ENCODE results near the gene PIP4P1.
A peak's percentile ranks its signal among the peaks of the same experiment; 100 is the strongest.

The PIP4P1 gene

GRCh38 chr14:20493634-20494033 lies 32.4 kb upstream of the PIP4P1 start:
- Histone ChIP-seq H3K4me3 (ENCODE audit: low read length) (no peak overlapping the region), H3K4me2 (ENCODE audit: low read length) (no peak overlapping the region), H3K9me2 (replicated peaks; ENCODE audit: control insufficient read depth, low read length) (no peaks in the 10 kb centered on the region), H3K27me3 (ENCODE audit: control insufficient read depth, low read length) (peaks cover 15% of the 10 kb centered on the region), H3K36me3 (ENCODE audit: control insufficient read depth, low read length) (no peaks in the 10 kb centered on the region), H3F3A (ENCODE audit: control insufficient read depth, insufficient read depth) (no peaks in the 10 kb centered on the region), H3K79me2 (ENCODE audit: control insufficient read depth, low read length) (no peaks in the 10 kb centered on the region), H3K9me3 (ENCODE audit: control insufficient read depth, insufficient read depth, low read length) (no peaks in the 10 kb centered on the region), H3K4me1 (ENCODE audit: control insufficient read depth, low read length) (peaks cover 30% of the 10 kb centered on the region), H3K27ac (ENCODE audit: low read depth, low read length) (no peak overlapping the region), H4K20me1 (ENCODE audit: control insufficient read depth, insufficient read depth, low read depth, low read length) (no peaks in the 10 kb centered on the region)
- TF ChIP-seq CTCF (IDR thresholded peaks at IDR 0.05; ENCODE audit: low read depth, low read length, poor library complexity, severe bottlenecking) (no peak), EZH2phosphoT487 (IDR thresholded peaks at IDR 0.05; ENCODE audit: borderline replicate concordance, low read length) (no peak)

DNA sequence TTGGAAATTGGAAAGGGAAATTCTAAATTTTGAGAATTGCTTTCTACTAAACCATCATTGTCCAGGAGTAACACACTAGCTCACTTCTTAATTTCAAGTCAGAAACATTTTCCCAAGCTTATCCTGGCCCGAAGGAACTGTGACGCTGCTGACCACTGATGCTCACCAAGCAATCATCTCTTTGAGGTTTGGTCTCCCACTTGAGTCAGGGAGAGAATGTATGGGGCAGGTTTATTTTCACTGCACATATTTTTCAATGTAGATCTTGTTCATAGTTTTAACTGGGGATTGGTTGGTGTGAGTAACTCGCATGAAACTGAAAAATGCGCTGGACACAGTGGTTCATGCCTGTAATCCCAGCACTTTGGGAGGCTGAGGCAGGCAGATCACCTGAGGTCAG lies 31.3 kb upstream of the PIP4P1 start:
- peaks cover 15% of the 10 kb centered on the region for H3K27me3 ChIP-seq (ENCODE audit: control insufficient read depth, low read length)
- H3K9me2 ChIP-seq (replicated peaks; ENCODE audit: control insufficient read depth, low read length) = no peaks in the 10 kb centered on the region
- no peak overlapping the region for H3K4me2 ChIP-seq (ENCODE audit: low read length)
- no peaks in the 10 kb centered on the region for H4K20me1 ChIP-seq (ENCODE audit: control insufficient read depth, insufficient read depth, low read depth, low read length)
- H3K36me3 ChIP-seq (ENCODE audit: control insufficient read depth, low read length) = no peaks in the 10 kb centered on the region
- H3K4me1 ChIP-seq (ENCODE audit: control insufficient read depth, low read length) = peaks cover 30% of the 10 kb centered on the region
- no peaks in the 10 kb centered on the region for H3K79me2 ChIP-seq (ENCODE audit: control insufficient read depth, low read length)
- TF ChIP-seq CTCF (IDR thresholded peaks at IDR 0.05; ENCODE audit: low read depth, low read length, poor library complexity, severe bottlenecking) (no peak), EZH2phosphoT487 (IDR thresholded peaks at IDR 0.05; ENCODE audit: borderline replicate concordance, low read length) (no peak)
- no peaks in the 10 kb centered on the region for H3K9me3 ChIP-seq (ENCODE audit: control insufficient read depth, insufficient read depth, low read length)
- no peak overlapping the region for H3K27ac ChIP-seq (ENCODE audit: low read depth, low read length)
- H3K4me3 ChIP-seq (ENCODE audit: low read length) = no peak overlapping the region
- H3F3A ChIP-seq (ENCODE audit: control insufficient read depth, insufficient read depth) = no peaks in the 10 kb centered on the region

DNA sequence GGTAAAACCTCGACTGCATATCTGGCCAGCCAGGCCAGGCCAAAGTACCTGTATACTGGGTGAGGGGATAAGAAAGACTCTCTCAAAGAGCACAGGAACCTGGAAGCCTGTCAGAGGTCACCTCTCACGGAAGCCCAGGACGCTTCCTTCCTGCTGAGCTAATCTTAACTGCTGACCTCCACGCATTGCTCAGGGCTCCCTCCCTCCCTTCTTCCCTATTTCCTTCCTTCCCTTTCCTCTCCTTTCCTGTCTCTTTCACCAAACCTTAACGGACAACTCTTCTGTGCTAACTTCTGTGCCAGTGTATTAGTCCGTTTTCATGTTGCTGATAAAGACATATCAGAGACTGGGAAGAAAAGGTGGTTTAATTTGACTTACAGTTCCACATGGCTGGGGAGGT lies 29.3 kb upstream of the PIP4P1 start:
- peaks cover 30% of the 10 kb centered on the region for H3K4me1 ChIP-seq (ENCODE audit: control insufficient read depth, low read length)
- no peaks in the 10 kb centered on the region for H3K9me3 ChIP-seq (ENCODE audit: control insufficient read depth, insufficient read depth, low read length)
- peak overlapping the region; percentile 5; the same call in 1 of the 2 replicates for H3K4me3 ChIP-seq (ENCODE audit: low read length)
- H3K27ac ChIP-seq (ENCODE audit: low read depth, low read length) = no peak overlapping the region
- H3K4me2 ChIP-seq (ENCODE audit: low read length) = peak overlapping the region; percentile 34
- no peaks in the 10 kb centered on the region for H3K36me3 ChIP-seq (ENCODE audit: control insufficient read depth, low read length)
- H3K27me3 ChIP-seq (ENCODE audit: control insufficient read depth, low read length) = peaks cover 15% of the 10 kb centered on the region
- no peaks in the 10 kb centered on the region for H3K79me2 ChIP-seq (ENCODE audit: control insufficient read depth, low read length)
- TF ChIP-seq CTCF (IDR thresholded peaks at IDR 0.05; ENCODE audit: low read depth, low read length, poor library complexity, severe bottlenecking) = no peak
- no peak for TF ChIP-seq EZH2phosphoT487 (IDR thresholded peaks at IDR 0.05; ENCODE audit: borderline replicate concordance, low read length)
- no peaks in the 10 kb centered on the region for H3F3A ChIP-seq (ENCODE audit: control insufficient read depth, insufficient read depth)
- H4K20me1 ChIP-seq (ENCODE audit: control insufficient read depth, insufficient read depth, low read depth, low read length) = no peaks in the 10 kb centered on the region
- H3K9me2 ChIP-seq (replicated peaks; ENCODE audit: control insufficient read depth, low read length) = no peaks in the 10 kb centered on the region
